ENCODE data around the gene PIK3R5.

Gene PIK3R5

DNA sequence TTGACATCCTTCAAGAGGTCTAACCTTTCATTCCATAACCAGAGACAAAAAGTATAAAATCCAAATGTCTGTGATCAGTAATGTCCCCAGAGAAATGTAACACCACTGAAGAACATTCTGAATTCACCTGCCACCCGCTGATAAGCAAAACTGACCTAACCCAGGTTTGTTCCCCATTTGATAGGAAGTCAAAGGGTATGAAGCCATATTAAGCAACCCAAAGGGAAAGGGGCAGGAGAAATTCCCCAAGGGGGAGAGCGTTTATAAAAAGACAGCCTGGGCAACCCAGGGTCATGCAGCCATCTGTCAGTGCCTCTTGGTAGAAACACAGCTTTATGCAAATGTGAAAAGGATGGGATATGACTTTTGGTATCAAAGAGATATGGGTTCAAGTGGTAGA, 67.4 kb downstream of the PIK3R5 start:
- DNase-seq (ENCODE audit: low read depth in 2 of 2, low spot score in 1 of 2) = no peak

GRCh38 chr17:8896641-8897635, 68.6 kb downstream of the PIK3R5 start:
- DNase-seq (ENCODE audit: low read depth in 2 of 2, low spot score in 1 of 2) = no peak

DNA sequence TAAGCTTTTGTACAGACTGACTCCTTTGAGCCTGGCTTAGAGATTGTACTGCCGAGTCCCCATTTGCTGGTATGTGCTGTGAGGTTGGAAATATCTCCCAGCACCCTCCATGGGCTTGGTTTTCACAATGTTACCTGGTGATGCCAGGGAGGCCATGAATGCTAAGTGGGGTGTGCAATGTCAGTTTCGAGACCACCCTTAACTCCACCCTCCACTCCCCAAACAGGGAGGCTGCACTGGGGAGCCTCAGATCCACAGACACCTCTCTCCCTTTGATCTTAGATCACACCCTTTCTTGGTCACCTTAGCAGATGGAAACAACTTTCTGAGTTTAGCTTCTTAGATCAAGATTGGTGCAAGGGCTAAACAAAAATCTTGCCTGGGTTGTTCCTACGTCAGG, 69.4 kb downstream of the PIK3R5 start:
- no peak for DNase-seq (ENCODE audit: low read depth in 2 of 2, low spot score in 1 of 2)

- no peak for DNase-seq (ENCODE audit: low read depth in 2 of 2, low spot score in 1 of 2)
Measured at GRCh38 chr17:8894673-8895578, 70.6 kb downstream of the PIK3R5 start.

DNA sequence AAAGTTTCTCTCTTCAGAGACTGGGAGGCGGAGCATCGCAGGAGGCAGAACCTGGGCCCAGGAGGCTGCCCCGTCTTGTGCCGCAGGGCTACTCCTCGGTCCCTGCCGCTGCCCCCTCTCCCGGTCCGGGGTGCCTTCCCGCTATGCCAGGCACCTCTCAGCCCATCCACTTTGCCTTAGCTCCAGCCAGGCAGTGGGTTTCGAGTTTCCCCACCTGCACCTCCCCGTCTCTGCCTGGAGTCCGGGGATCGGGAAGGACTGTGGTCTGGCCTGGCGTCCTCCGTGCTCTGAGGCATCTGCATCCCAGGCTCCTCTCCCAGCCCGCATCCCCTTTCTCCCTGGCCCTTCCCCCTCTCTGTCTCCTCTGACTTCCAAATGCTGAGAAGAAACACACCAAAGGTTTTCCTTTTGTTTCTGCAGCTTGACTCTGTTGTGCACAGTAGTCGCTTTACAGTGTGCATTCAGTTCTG, 71.3 kb downstream of the PIK3R5 start:
- DNase-seq (ENCODE audit: low read depth in 2 of 2, low spot score in 1 of 2) = no peak

DNA sequence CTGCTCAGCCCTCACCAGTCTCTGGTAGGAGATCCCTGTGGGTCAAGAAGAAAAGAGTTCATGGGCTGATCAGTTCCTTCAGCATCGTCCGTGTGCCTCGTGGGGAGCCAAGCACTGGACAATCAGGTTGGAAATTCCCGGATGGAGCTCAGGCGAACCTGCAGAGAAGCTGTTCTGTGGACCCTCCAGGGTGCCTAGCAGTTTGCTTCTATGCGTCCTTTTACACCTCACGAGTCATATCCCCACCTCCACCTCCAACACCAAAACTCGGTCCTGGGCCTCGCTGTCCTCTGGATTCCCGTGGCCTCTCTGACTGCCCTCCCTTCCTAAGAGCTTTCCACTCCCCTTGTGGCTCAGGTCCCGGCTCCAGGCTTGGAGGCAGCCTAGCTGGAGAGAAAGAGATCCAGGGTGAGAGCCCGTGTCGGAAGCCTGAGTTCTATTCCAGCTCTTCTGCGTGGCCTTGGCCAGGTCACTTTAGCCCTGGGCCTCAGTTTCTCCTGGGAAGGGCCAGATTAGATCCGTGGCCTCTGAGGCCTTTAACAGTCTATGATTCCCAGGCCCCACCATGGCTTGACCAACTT, 71.8 kb downstream of the PIK3R5 start:
- no peak for DNase-seq (ENCODE audit: low read depth in 2 of 2, low spot score in 1 of 2)

GRCh38 chr17:8893059-8893458, 72.4 kb downstream of the PIK3R5 start:
- no peak for DNase-seq (ENCODE audit: low read depth in 2 of 2, low spot score in 1 of 2)

- no peak for DNase-seq (ENCODE audit: low read depth in 2 of 2, low spot score in 1 of 2)
Measured at GRCh38 chr17:8892338-8892690, 73.2 kb downstream of the PIK3R5 start.

DNA sequence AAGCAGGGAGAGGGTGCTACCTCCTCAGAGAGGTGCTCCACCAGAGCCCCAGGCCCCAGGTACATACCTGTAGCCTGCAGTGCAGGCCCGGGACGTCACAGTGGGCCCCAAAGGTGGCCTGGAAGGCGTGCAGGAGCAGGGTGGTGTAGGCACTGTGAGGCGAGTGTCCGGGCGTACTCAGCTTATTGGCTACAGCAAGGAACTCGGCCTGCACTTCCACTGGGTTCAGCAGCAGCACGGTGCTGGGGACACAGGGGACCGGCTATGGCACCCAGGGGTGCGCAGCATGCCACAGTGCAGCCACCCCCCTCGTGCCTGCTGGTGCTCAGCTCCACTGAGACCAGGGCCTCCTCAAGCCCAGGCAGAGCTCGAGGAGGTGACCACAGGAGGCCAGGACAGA, 74.8 kb downstream of the PIK3R5 start:
- no peak for DNase-seq (ENCODE audit: low read depth in 2 of 2, low spot score in 1 of 2)

- DNase-seq (ENCODE audit: low read depth in 2 of 2, low spot score in 1 of 2) = no peak
Measured at GRCh38 chr17:8889458-8890210, 75.9 kb downstream of the PIK3R5 start.

- no peak for DNase-seq (ENCODE audit: low read depth in 2 of 2, low spot score in 1 of 2)
Measured at GRCh38 chr17:8888704-8889302, 76.7 kb downstream of the PIK3R5 start.

DNA sequence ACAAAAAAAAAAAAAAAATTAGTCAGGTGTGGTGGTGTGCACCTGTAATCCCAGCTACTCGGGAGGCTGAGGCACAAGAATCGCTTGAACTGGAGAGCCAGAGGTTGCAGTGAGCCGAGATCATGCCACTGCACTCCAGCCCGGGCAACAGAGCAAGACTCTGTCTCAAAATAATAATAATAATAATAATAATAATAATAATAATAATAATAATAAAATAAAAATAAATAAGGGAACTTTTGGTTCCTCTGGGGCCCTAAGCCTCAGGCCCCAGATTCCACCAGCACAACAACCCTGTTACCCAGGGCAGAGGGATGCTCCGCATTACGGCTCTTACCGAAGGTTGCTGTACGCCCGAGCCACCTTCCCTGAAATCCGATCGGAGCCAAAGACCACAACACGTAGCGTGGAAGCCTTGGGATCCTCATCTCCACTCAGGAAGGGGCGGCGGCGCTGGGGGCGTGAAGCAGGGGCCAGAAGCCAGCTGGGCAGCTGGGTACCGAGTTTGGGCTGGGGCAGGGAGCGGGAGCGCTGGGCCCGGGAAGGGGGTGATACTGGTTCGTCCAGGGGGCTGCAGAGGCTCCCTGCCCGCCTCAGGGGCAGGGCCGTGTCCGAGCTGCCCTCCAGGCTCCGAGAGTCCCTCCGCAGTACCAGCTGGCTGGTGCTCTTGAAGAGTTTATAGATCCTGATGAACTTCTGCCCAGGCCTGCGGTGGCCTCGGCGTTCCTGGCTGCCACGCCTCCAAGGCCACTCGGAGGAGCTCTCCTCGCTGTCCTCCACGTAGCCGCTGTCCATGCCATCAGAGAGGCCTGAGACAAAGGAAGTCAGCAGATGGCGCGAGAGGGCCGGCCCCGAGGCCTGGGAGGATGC, 77.4 kb downstream of the PIK3R5 start:
- no peak for DNase-seq (ENCODE audit: low read depth in 2 of 2, low spot score in 1 of 2)

GRCh38 chr17:8887301-8887700, 78.2 kb downstream of the PIK3R5 start:
- no peak for DNase-seq (ENCODE audit: low read depth in 2 of 2, low spot score in 1 of 2)

DNA sequence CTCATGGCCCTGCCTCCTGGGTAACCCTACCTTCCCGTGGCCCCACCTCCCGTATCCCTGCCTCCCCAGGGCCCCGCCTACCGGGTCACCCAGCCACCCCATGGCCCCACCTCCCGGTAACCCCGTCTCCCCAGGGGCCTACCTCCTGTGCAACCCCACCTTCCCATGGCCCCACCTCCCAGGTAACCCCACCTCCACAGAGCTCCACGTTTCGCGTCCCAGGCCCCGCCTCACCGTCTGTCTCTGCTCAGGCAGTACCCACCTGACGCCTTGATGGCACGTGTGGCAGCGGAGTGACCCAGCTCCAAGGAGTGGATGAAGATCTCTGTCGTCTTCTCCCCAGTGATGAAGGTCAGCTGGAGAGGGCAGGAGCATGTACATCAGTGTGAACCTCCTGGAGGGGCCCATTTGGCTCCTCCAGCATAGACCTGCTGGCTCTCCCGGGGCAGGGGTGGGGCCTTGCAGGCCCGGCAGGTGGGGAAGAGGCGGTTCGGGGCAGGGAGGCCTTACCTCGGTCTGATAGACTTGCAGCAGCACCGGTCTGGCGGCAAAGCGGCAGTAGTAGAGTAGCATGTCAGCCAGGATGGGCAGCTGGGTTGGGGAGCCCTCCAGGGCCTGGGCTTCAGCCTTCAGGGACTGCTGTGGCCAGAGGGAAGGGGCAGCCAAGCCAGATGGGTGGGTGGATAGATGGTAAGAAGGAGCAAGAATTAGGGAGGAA, 79.4 kb downstream of the PIK3R5 start:
- DNase-seq (ENCODE audit: low read depth in 2 of 2, low spot score in 1 of 2) = no peak

GRCh38 chr17:8885163-8885966, 80.1 kb downstream of the PIK3R5 start:
- peak in 1 of 2 donors; percentile 38 for DNase-seq (ENCODE audit: low read depth in 2 of 2, low spot score in 1 of 2)

DNA sequence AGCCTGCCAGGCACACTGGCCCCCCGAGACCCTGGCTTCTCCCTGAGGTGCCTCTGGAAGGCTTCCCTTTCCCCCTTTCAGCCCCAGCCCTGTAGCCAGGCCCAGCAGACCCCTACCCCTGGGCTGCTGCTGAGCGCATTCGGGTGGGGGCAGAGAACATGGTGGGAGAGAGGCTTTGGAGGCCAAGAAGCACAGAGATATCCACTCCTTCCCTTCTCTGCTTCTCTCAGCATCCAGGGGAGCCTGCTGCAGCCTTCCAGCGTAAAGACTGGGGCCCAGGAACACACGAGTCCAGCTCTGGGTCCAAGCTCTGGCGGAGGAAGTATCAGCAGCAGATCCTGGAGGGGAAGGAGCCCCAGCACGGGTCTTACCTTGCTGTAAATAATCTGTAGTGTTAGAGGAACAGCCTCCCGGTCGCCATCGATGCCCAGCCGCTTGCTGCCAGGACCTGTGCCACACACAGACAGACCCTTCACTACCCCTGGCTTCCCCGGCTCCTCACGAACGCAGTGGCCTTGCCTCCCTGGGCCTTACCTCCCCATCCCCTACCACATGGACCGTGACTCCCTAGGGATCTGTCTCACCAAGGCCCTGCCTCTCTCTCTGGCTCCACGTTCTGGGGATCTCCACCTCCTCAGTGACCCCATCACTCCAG, 81.0 kb downstream of the PIK3R5 start:
- no peak for DNase-seq (ENCODE audit: low read depth in 2 of 2, low spot score in 1 of 2)

DNA sequence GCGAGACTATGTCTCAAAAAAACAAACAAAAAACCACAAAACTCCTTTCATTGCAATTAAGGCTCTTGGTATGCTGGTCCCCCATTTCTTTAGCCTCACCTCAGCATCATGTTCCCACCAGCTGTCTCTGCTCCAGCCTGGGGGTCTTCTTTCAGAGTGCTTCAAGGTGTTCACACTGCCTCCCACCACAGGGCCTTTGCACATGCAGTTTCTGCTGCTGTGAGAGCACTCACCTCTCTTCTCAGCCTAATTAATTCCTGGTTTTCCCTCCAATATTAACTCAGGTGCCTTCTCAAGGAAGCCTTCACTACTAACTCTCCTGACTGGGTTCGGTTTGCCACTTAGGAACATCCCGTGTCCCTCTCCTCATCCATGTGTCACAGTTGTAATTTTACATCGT, 82.2 kb downstream of the PIK3R5 start:
- no peak for DNase-seq (ENCODE audit: low read depth in 2 of 2, low spot score in 1 of 2)
